Endothelial cell of umbilical vein (primary cell): ENCODE results near the gene WNT6. TPM values are rescaled to one million over a fixed set of nuclear protein-coding genes. Genes with fewer than 3 reads are reported as not detected.

Source experiments
- Bru-seq: library from RNA; stranded (reverse); fragments of 400-500 nt; gene quantifications from one replicate; lab custom pipeline; 2021; lab: Mats Ljungman, UMichigan
- BruChase-seq, 2 experiments: library from RNA; stranded (reverse); fragments of 400-500 nt; gene quantifications; one replicate each; lab custom pipeline; 2021; lab: Mats Ljungman, UMichigan
- BruUV-seq: library from RNA; stranded (reverse); fragments of 400-500 nt; replicated peaks from 2 replicates; lab custom pipeline; 2021; lab: Mats Ljungman, UMichigan
- CTCF ChIA-PET: fragments of 300-600, 350-600 bp; sonication (Branson Sonifier 250); formaldehyde crosslinking; loops from one replicate; lab custom pipeline; 2021; ENCODE audit warnings: antibody characterized with exemption, inconsistent platforms; lab: Charles Lee
- POLR2A ChIA-PET: fragments of 300-600, 350-600 bp; sonication (Branson Sonifier 250); formaldehyde crosslinking; loops from one replicate; lab custom pipeline; 2021; ENCODE audit warnings: antibody characterized with exemption, inconsistent platforms; lab: Charles Lee
- DNase-seq: peaks from one replicate; pipeline ENCODE4 v3.0.0-alpha.2; 2011; ENCODE audit warnings: low read depth, low spot score
- FAIRE-seq: peaks from 2 replicates; lab custom pipeline; 2011; peaks lifted over from hg19 to GRCh38; lab: Jason Lieb, UNC
- H2AFZ ChIP-seq: 2 replicates; pipeline ENCODE4 v1.6.0; 2012; ENCODE audit warnings: low read depth, low read length, control low read depth, inconsistent platforms
- H3K27ac ChIP-seq: 2 replicates; pipeline ENCODE4 v1.5.1; 2011; ENCODE audit warnings: low read depth, mild to moderate bottlenecking, control low read depth, low read length, moderate library complexity; ENCODE audit not compliant: insufficient read depth
- H3K27me3 ChIP-seq, 2 experiments: 2 replicates each; pipeline versions ENCODE4 v1.6.0 to v1.6.1; 2011; ENCODE audit warnings: low read length in 2 of 2, mixed read lengths in 1 of 2; ENCODE audit not compliant: control insufficient read depth in 2 of 2, insufficient read depth in 2 of 2
- H3K36me3 ChIP-seq, 2 experiments: 2 replicates in 1 of 2; 3 replicates in 1 of 2; pipeline ENCODE4 v1.5.1; 2011; ENCODE audit warnings: low read length in 2 of 2, mild to moderate bottlenecking in 1 of 2, moderate library complexity in 1 of 2; ENCODE audit not compliant: control insufficient read depth in 2 of 2, insufficient read depth in 2 of 2; ENCODE audit errors: extremely low read depth in 1 of 2
- H3K4me1 ChIP-seq: 3 replicates; pipeline ENCODE4 v1.5.1; 2011; ENCODE audit warnings: mild to moderate bottlenecking, low read length; ENCODE audit not compliant: control insufficient read depth, insufficient read depth; ENCODE audit errors: extremely low read depth
- H3K4me2 ChIP-seq: 2 replicates; pipeline ENCODE4 v1.6.1; 2011; ENCODE audit warnings: low read length, control low read depth, mixed read lengths; ENCODE audit not compliant: insufficient read depth
- H3K4me3 ChIP-seq, 3 experiments: fragments of 200-600 bp in 1 of 3; sonication (generic), shearing (Covaris generic) in 1 of 3; replicated peaks in 1 of 3; 2 replicates each; pipeline ENCODE4 v1.5.1; 2011 to 2016; ENCODE audit warnings: control low read depth in 3 of 3, low read length in 3 of 3, mild to moderate bottlenecking in 2 of 3, inconsistent platforms in 1 of 3, low read depth in 1 of 3, moderate library complexity in 1 of 3; ENCODE audit not compliant: insufficient read depth in 1 of 3
- H3K79me2 ChIP-seq: 2 replicates; pipeline ENCODE4 v1.6.0; 2012; ENCODE audit warnings: low read length, inconsistent platforms; ENCODE audit not compliant: control insufficient read depth, insufficient read depth
- H3K9ac ChIP-seq: replicated peaks from 2 replicates; pipeline ENCODE3; 2011; ENCODE audit warnings: low read length, control low read depth; ENCODE audit not compliant: insufficient read depth; ENCODE audit errors: extremely low read depth
- H3K9me1 ChIP-seq: replicated peaks from 3 replicates; pipeline ENCODE4 v1.6.0; 2011; ENCODE audit warnings: mild to moderate bottlenecking, low read length; ENCODE audit not compliant: control insufficient read depth, insufficient read depth; ENCODE audit errors: extremely low read depth
- H3K9me3 ChIP-seq: replicated peaks from 2 replicates; pipeline ENCODE4 v1.5.1; 2012; ENCODE audit warnings: low read length, inconsistent platforms; ENCODE audit not compliant: control insufficient read depth, insufficient read depth
- H4K20me1 ChIP-seq: replicated peaks from 2 replicates; pipeline ENCODE3; 2011; ENCODE audit warnings: mild to moderate bottlenecking, low read length; ENCODE audit not compliant: control insufficient read depth, insufficient read depth; ENCODE audit errors: extremely low read depth
- EZH2 ChIP-seq: IDR thresholded peaks from 2 replicates; pipeline ENCODE4 v1.6.1; 2012; ENCODE audit warnings: borderline replicate concordance, low read depth, mild to moderate bottlenecking, moderate library complexity, low read length, inconsistent platforms; ENCODE audit not compliant: severe bottlenecking
- FOS ChIP-seq: IDR thresholded peaks from 2 replicates; pipeline ENCODE4 v1.6.1; 2011; ENCODE audit warnings: mild to moderate bottlenecking, low read length, moderate library complexity, borderline replicate concordance; ENCODE audit not compliant: insufficient read depth
- GATA2 ChIP-seq: IDR thresholded peaks from 2 replicates; pipeline ENCODE4 v1.7.0; 2011; ENCODE audit warnings: low read depth, mild to moderate bottlenecking, moderate library complexity, mixed read lengths, low read length; ENCODE audit not compliant: insufficient read length, insufficient read depth
- JUN ChIP-seq: IDR thresholded peaks from 2 replicates; pipeline ENCODE4 v1.6.1; 2011; ENCODE audit warnings: borderline replicate concordance, low read depth; ENCODE audit not compliant: insufficient read length, insufficient read depth
- MAX ChIP-seq: IDR thresholded peaks from 2 replicates; pipeline ENCODE4 v1.6.1; 2011; ENCODE audit not compliant: insufficient read depth, insufficient read length
- MYC ChIP-seq: IDR thresholded peaks from one replicate; pipeline ENCODE4 v1.6.1; 2011; ENCODE audit warnings: mild to moderate bottlenecking, low read depth, low read length
- POLR2A ChIP-seq: IDR thresholded peaks from 2 replicates; pipeline ENCODE4 v1.6.1; 2012; ENCODE audit warnings: low read depth, mild to moderate bottlenecking, control low read depth, low read length
- POLR2AphosphoS5 ChIP-seq: IDR thresholded peaks from 2 replicates; pipeline ENCODE4 v1.6.1; 2012; ENCODE audit warnings: low read depth, mild to moderate bottlenecking, control low read depth, low read length, moderate library complexity; ENCODE audit not compliant: insufficient read depth
- dilution Hi-C: fragments of 300-500 bp; cut with MboI; formaldehyde crosslinking; loops from one replicate; pipeline ENCODE4 v1.15.0; 2019; ENCODE audit warnings: low sequenced_read_pairs; ENCODE audit not compliant: extremely low pct_ligation_motif_present
- intact Hi-C: fragments of 100-400 bp; cut with micrococcal nuclease; formaldehyde crosslinking; loops from one replicate; pipeline ENCODE4 v1.10.0; 2022
- long read RNA-seq: library from polyadenylated mRNA; stranded (forward); transcript quantifications from one replicate; pipeline ENCODE4 v2.0.0, GENCODE V29; 2021
- polyA minus RNA-seq, 3 experiments: library from RNA; depleted of rRNA, polyadenylated mRNA; stranded (reverse); fragments of >200 nt; gene quantifications; 1 replicate in 1 of 3; 2 replicates in 2 of 3; pipeline ENCODE4 v1.2.3, GENCODE V29; 2011
- polyA plus RNA-seq, 4 experiments: library from polyadenylated mRNA; depleted of rRNA in 3 of 4; stranded (reverse) in 3 of 4; unstranded in 1 of 4; fragments of >200 nt; gene quantifications; 2 replicates each; pipeline versions ENCODE4 v1.2.1 to v1.2.3, GENCODE V29; 2011 to 2012; ENCODE audit warnings: missing spikeins in 1 of 4
- total RNA-seq: library from RNA; stranded (reverse); gene quantifications from 2 replicates; pipeline ENCODE4 v1.2.3, GENCODE V29; 2021
- TF ChIP-seq, protein P1 (sequence below), 2 donors: IDR thresholded peaks; 1 replicate in 1 of 2; 2 replicates in 1 of 2; pipeline ENCODE4 v1.5.1; 2011; ENCODE audit warnings: low read length in 2 of 2, mild to moderate bottlenecking in 2 of 2, moderate library complexity in 2 of 2, control low read depth in 1 of 2, inconsistent platforms in 1 of 2, low read depth in 1 of 2; ENCODE audit not compliant: insufficient read depth in 1 of 2; ENCODE audit errors: extremely low read depth in 1 of 2

The WNT6 gene
- not detected in 2 replicates for total RNA-seq
- not detected in 2 replicates for polyA plus RNA-seq
- not detected in 2 replicates for polyA plus RNA-seq (2011; cell fraction: cytosol; rRNA removed)
- not detected in 2 replicates for polyA plus RNA-seq (2011; cell fraction: nucleus; rRNA removed)
- polyA plus RNA-seq (2012) = not detected in 2 replicates
- polyA minus RNA-seq = not detected in 2 replicates
- polyA minus RNA-seq (2011; cell fraction: cytosol; rRNA and poly(A)+ RNA removed) = 0.72 TPM
- not detected in 2 replicates for polyA minus RNA-seq (2011; cell fraction: nucleus; rRNA and poly(A)+ RNA removed)
- Bru-seq, nascent RNA = not detected
- percentile 6 among the genes with signal in this experiment for BruChase-seq, experiment 1, labeled RNA remaining after a 6-hour chase
- not detected for BruChase-seq, experiment 2, labeled RNA remaining after a 2-hour chase
- long read RNA-seq = 0 reads

GRCh38 chr2:218859556-218859987, at the start of gene WNT6:
TSS of gene WNT6 (plus strand) at chr2:218859805. CDS start at chr2:218860038, 233 bp downstream.
- H3K9me1 ChIP-seq = no peaks in the 10 kb centered on the region
- dilution Hi-C loops = no loop called here
- CTCF ChIA-PET = interaction anchor here (0.6 to 2.6 kb wide), 3 partner anchors 17 to 397 kb away, joined by 3 to 15 read pairs (median 6); no protein-coding TSS in a partner anchor

More at GRCh38 chr2:218859556-218859987, at the start of gene WNT6:
- no peaks in the 10 kb centered on the region for H3K4me1 ChIP-seq
- TF ChIP-seq GATA2 (no peak), MYC (no peak), JUN (no peak), MAX (no peak), POLR2A (no peak), EZH2 (no peak), POLR2AphosphoS5 (no peak), FOS (no peak)
- TF ChIP-seq, protein P1, sequence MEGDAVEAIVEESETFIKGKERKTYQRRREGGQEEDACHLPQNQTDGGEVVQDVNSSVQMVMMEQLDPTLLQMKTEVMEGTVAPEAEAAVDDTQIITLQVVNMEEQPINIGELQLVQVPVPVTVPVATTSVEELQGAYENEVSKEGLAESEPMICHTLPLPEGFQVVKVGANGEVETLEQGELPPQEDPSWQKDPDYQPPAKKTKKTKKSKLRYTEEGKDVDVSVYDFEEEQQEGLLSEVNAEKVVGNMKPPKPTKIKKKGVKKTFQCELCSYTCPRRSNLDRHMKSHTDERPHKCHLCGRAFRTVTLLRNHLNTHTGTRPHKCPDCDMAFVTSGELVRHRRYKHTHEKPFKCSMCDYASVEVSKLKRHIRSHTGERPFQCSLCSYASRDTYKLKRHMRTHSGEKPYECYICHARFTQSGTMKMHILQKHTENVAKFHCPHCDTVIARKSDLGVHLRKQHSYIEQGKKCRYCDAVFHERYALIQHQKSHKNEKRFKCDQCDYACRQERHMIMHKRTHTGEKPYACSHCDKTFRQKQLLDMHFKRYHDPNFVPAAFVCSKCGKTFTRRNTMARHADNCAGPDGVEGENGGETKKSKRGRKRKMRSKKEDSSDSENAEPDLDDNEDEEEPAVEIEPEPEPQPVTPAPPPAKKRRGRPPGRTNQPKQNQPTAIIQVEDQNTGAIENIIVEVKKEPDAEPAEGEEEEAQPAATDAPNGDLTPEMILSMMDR (IDR thresholded peaks at IDR 0.05; ENCODE audit: extremely low read depth in 1 of 2, insufficient read depth in 1 of 2, low read depth in 1 of 2, low read length in 2 of 2) = no peak
- POLR2A ChIA-PET = no interaction called here
- no peak for DNase-seq
- H2AFZ ChIP-seq = no peak within 1 kb of the TSS
- intact Hi-C loops = no loop called here
- peaks cover 66 to 69% of the 10 kb centered on the region in 2 experiments for H3K27me3 ChIP-seq
- FAIRE-seq = no peak
- no peak within 1 kb of the TSS for H3K27ac ChIP-seq
- no peaks in the 10 kb centered on the region for H4K20me1 ChIP-seq
- H3K4me2 ChIP-seq = no peak within 1 kb of the TSS
- no peaks in the 10 kb centered on the region for H3K9me3 ChIP-seq
- no peaks in the 10 kb centered on the region for H3K36me3 ChIP-seq
- no peak within 1 kb of the TSS for H3K9ac ChIP-seq
- BruUV-seq = no TSS peak
- H3K79me2 ChIP-seq = no peaks in the 10 kb centered on the region
- no peak within 1 kb of the TSS for H3K4me3 ChIP-seq
